Endothelial cell of umbilical vein (primary cell): Measurements from ENCODE around the gene OCRL. TPM values are rescaled to one million over a fixed set of nuclear protein-coding genes. Genes with fewer than 3 reads are reported as not detected.

ENCODE experiments used
- BruUV-seq: library from RNA; stranded (reverse); fragments of 400-500 nt; replicated peaks from 2 replicates; lab custom pipeline; 2021; lab: Mats Ljungman, UMichigan
- CTCF ChIA-PET: fragments of 300-600, 350-600 bp; sonication (Branson Sonifier 250); formaldehyde crosslinking; loops from one replicate; lab custom pipeline; 2021; ENCODE audit warnings: antibody characterized with exemption, inconsistent platforms; lab: Charles Lee
- POLR2A ChIA-PET: fragments of 300-600, 350-600 bp; sonication (Branson Sonifier 250); formaldehyde crosslinking; loops from one replicate; lab custom pipeline; 2021; ENCODE audit warnings: antibody characterized with exemption, inconsistent platforms; lab: Charles Lee
- DNase-seq: peaks from one replicate; pipeline ENCODE4 v3.0.0-alpha.2; 2011; ENCODE audit warnings: low read depth, low spot score
- FAIRE-seq: peaks from 2 replicates; lab custom pipeline; 2011; peaks lifted over from hg19 to GRCh38; lab: Jason Lieb, UNC
- H2AFZ ChIP-seq: 2 replicates; pipeline ENCODE4 v1.6.0; 2012; ENCODE audit warnings: low read depth, low read length, control low read depth, inconsistent platforms
- H3K27ac ChIP-seq: 2 replicates; pipeline ENCODE4 v1.5.1; 2011; ENCODE audit warnings: low read depth, mild to moderate bottlenecking, control low read depth, low read length, moderate library complexity; ENCODE audit not compliant: insufficient read depth
- H3K27me3 ChIP-seq, 2 experiments: 2 replicates each; pipeline versions ENCODE4 v1.6.0 to v1.6.1; 2011; ENCODE audit warnings: low read length in 2 of 2, mixed read lengths in 1 of 2; ENCODE audit not compliant: control insufficient read depth in 2 of 2, insufficient read depth in 2 of 2
- H3K36me3 ChIP-seq, 2 experiments: 2 replicates in 1 of 2; 3 replicates in 1 of 2; pipeline ENCODE4 v1.5.1; 2011; ENCODE audit warnings: low read length in 2 of 2, mild to moderate bottlenecking in 1 of 2, moderate library complexity in 1 of 2; ENCODE audit not compliant: control insufficient read depth in 2 of 2, insufficient read depth in 2 of 2; ENCODE audit errors: extremely low read depth in 1 of 2
- H3K4me1 ChIP-seq: 3 replicates; pipeline ENCODE4 v1.5.1; 2011; ENCODE audit warnings: mild to moderate bottlenecking, low read length; ENCODE audit not compliant: control insufficient read depth, insufficient read depth; ENCODE audit errors: extremely low read depth
- H3K4me2 ChIP-seq: 2 replicates; pipeline ENCODE4 v1.6.1; 2011; ENCODE audit warnings: low read length, control low read depth, mixed read lengths; ENCODE audit not compliant: insufficient read depth
- H3K4me3 ChIP-seq, 3 experiments: fragments of 200-600 bp in 1 of 3; sonication (generic), shearing (Covaris generic) in 1 of 3; replicated peaks in 1 of 3; 2 replicates each; pipeline ENCODE4 v1.5.1; 2011 to 2016; ENCODE audit warnings: control low read depth in 3 of 3, low read length in 3 of 3, mild to moderate bottlenecking in 2 of 3, inconsistent platforms in 1 of 3, low read depth in 1 of 3, moderate library complexity in 1 of 3; ENCODE audit not compliant: insufficient read depth in 1 of 3
- H3K79me2 ChIP-seq: 2 replicates; pipeline ENCODE4 v1.6.0; 2012; ENCODE audit warnings: low read length, inconsistent platforms; ENCODE audit not compliant: control insufficient read depth, insufficient read depth
- H3K9ac ChIP-seq: replicated peaks from 2 replicates; pipeline ENCODE3; 2011; ENCODE audit warnings: low read length, control low read depth; ENCODE audit not compliant: insufficient read depth; ENCODE audit errors: extremely low read depth
- H3K9me1 ChIP-seq: replicated peaks from 3 replicates; pipeline ENCODE4 v1.6.0; 2011; ENCODE audit warnings: mild to moderate bottlenecking, low read length; ENCODE audit not compliant: control insufficient read depth, insufficient read depth; ENCODE audit errors: extremely low read depth
- H3K9me3 ChIP-seq: replicated peaks from 2 replicates; pipeline ENCODE4 v1.5.1; 2012; ENCODE audit warnings: low read length, inconsistent platforms; ENCODE audit not compliant: control insufficient read depth, insufficient read depth
- H4K20me1 ChIP-seq: replicated peaks from 2 replicates; pipeline ENCODE3; 2011; ENCODE audit warnings: mild to moderate bottlenecking, low read length; ENCODE audit not compliant: control insufficient read depth, insufficient read depth; ENCODE audit errors: extremely low read depth
- CTCF ChIP-seq, 2 donors: IDR thresholded peaks; 1 replicate in 1 of 2; 2 replicates in 1 of 2; pipeline ENCODE4 v1.5.1; 2011; ENCODE audit warnings: low read length in 2 of 2, mild to moderate bottlenecking in 2 of 2, moderate library complexity in 2 of 2, control low read depth in 1 of 2, inconsistent platforms in 1 of 2, low read depth in 1 of 2; ENCODE audit not compliant: insufficient read depth in 1 of 2; ENCODE audit errors: extremely low read depth in 1 of 2
- EZH2 ChIP-seq: IDR thresholded peaks from 2 replicates; pipeline ENCODE4 v1.6.1; 2012; ENCODE audit warnings: borderline replicate concordance, low read depth, mild to moderate bottlenecking, moderate library complexity, low read length, inconsistent platforms; ENCODE audit not compliant: severe bottlenecking
- FOS ChIP-seq: IDR thresholded peaks from 2 replicates; pipeline ENCODE4 v1.6.1; 2011; ENCODE audit warnings: mild to moderate bottlenecking, low read length, moderate library complexity, borderline replicate concordance; ENCODE audit not compliant: insufficient read depth
- GATA2 ChIP-seq: IDR thresholded peaks from 2 replicates; pipeline ENCODE4 v1.7.0; 2011; ENCODE audit warnings: low read depth, mild to moderate bottlenecking, moderate library complexity, mixed read lengths, low read length; ENCODE audit not compliant: insufficient read length, insufficient read depth
- JUN ChIP-seq: IDR thresholded peaks from 2 replicates; pipeline ENCODE4 v1.6.1; 2011; ENCODE audit warnings: borderline replicate concordance, low read depth; ENCODE audit not compliant: insufficient read length, insufficient read depth
- MAX ChIP-seq: IDR thresholded peaks from 2 replicates; pipeline ENCODE4 v1.6.1; 2011; ENCODE audit not compliant: insufficient read depth, insufficient read length
- MYC ChIP-seq: IDR thresholded peaks from one replicate; pipeline ENCODE4 v1.6.1; 2011; ENCODE audit warnings: mild to moderate bottlenecking, low read depth, low read length
- POLR2A ChIP-seq: IDR thresholded peaks from 2 replicates; pipeline ENCODE4 v1.6.1; 2012; ENCODE audit warnings: low read depth, mild to moderate bottlenecking, control low read depth, low read length
- POLR2AphosphoS5 ChIP-seq: IDR thresholded peaks from 2 replicates; pipeline ENCODE4 v1.6.1; 2012; ENCODE audit warnings: low read depth, mild to moderate bottlenecking, control low read depth, low read length, moderate library complexity; ENCODE audit not compliant: insufficient read depth
- dilution Hi-C: fragments of 300-500 bp; cut with MboI; formaldehyde crosslinking; loops from one replicate; pipeline ENCODE4 v1.15.0; 2019; ENCODE audit warnings: low sequenced_read_pairs; ENCODE audit not compliant: extremely low pct_ligation_motif_present
- intact Hi-C: fragments of 100-400 bp; cut with micrococcal nuclease; formaldehyde crosslinking; loops from one replicate; pipeline ENCODE4 v1.10.0; 2022
- polyA plus RNA-seq, 4 experiments: library from polyadenylated mRNA; depleted of rRNA in 3 of 4; stranded (reverse) in 3 of 4; unstranded in 1 of 4; fragments of >200 nt; gene quantifications; 2 replicates each; pipeline versions ENCODE4 v1.2.1 to v1.2.3, GENCODE V29; 2011 to 2012; ENCODE audit warnings: missing spikeins in 1 of 4
- total RNA-seq: library from RNA; stranded (reverse); gene quantifications from 2 replicates; pipeline ENCODE4 v1.2.3, GENCODE V29; 2021

OCRL gene
- total and polyA plus RNA-seq, 2 donors (not counting 3 experiments of a cell fraction or from before 2014, with no cell fraction given), result 14.6 to 20.9 TPM

GRCh38 chrX:129525896-129526295 is 14.2 kb upstream of the OCRL start:
- Histone ChIP-seq H3K4me1 (peaks cover 5% of the 10 kb centered on the region), H3K9me1 (no peaks in the 10 kb centered on the region), H3K27ac (no peak overlapping the region), H3K27me3 (peaks cover 0 to 10% of the 10 kb centered on the region in 2 experiments), H3K9ac (no peak overlapping the region), H3K36me3 (no peaks in the 10 kb centered on the region), H2AFZ (no peak overlapping the region), H4K20me1 (no peaks in the 10 kb centered on the region), H3K9me3 (no peaks in the 10 kb centered on the region), H3K4me2 (no peak overlapping the region), H3K4me3 (no peak overlapping the region), H3K79me2 (peaks cover 3% of the 10 kb centered on the region)
- FAIRE-seq (no peak), DNase-seq (no peak)
- BruUV-seq, result no TSS peak
- POLR2A ChIA-PET, result no interaction called here
- dilution Hi-C loops, result no loop called here
- CTCF ChIA-PET, result interaction anchor here (0.9 kb wide), 1 partner anchor 14 kb away, joined by 3 read pairs; the partner anchor contains the start of gene OCRL
- TF ChIP-seq MYC (no peak), FOS (no peak), MAX (no peak), CTCF (IDR thresholded peaks at IDR 0.05; ENCODE audit: extremely low read depth in 1 of 2, insufficient read depth in 1 of 2, low read depth in 1 of 2, low read length in 2 of 2) (no peak), POLR2AphosphoS5 (no peak), GATA2 (no peak), EZH2 (no peak), POLR2A (no peak), JUN (no peak)
- intact Hi-C loops, result no loop called here
